Measurements from ENCODE around the gene DIRAS1. TPM values are rescaled to one million over a fixed set of nuclear protein-coding genes. Genes with fewer than 3 reads are reported as not detected.
"Not testable (repeated sequence)": the region's sequence is repeated elsewhere in the genome, so short reads cannot be mapped to it uniquely, and the experiment has no call there.

Gene DIRAS1
- total RNA-seq, 1 experiment from 2014 or later: 33.7 TPM

GRCh38 chr19:2714102-2714501 is 7.1 kb downstream of the DIRAS1 start:
- RAD21 ChIA-PET (ENCODE audit: low non-redundant PET in 1 of 2, low total read pairs in 2 of 2, uncharacterized antibody in 2 of 2, unreplicated experiment in 2 of 2); POLR2A ChIA-PET; H4K20me1 ChIP-seq (ENCODE audit: insufficient read depth); H3K27me3 ChIP-seq (ENCODE audit: insufficient read depth, low read length); H3K4me3 ChIP-seq (replicated peaks in 1 of 2; ENCODE audit: low read depth in 1 of 2, low read length in 2 of 2); intact Hi-C loops (cut with micrococcal nuclease); H3K9me2 ChIP-seq (ENCODE audit: insufficient read depth); H3K4me2 ChIP-seq (ENCODE audit: low read length); H3K27ac ChIP-seq (ENCODE audit: low read depth, low read length); CTCF ChIA-PET; H3K4me1 ChIP-seq (ENCODE audit: control insufficient read depth in 1 of 2, insufficient read depth in 2 of 2, low read length in 2 of 2); ATAC-seq; H2AFZ ChIP-seq (ENCODE audit: low read depth, low read length, poor library complexity, severe bottlenecking); H3K9ac ChIP-seq (ENCODE audit: low read length); DNase-seq (ENCODE audit: low read depth, low spot score); BruUV-seq (replicated peaks); H3K79me2 ChIP-seq (ENCODE audit: insufficient read depth, low read length); H3K36me3 ChIP-seq (ENCODE audit: control insufficient read depth in 1 of 2, insufficient read depth in 2 of 2, low read length in 2 of 2): not testable (repeated sequence)
- H3K9me3 ChIP-seq (ENCODE audit: control insufficient read depth in 1 of 2, insufficient read depth in 1 of 2, low read depth in 1 of 2, low read length in 2 of 2): peaks cover 10 to 11% of the 10 kb centered on the region in 2 experiments; a peak in 3 of 4 replicates

- H2AFZ ChIP-seq (ENCODE audit: low read depth, low read length, poor library complexity, severe bottlenecking); H4K20me1 ChIP-seq (ENCODE audit: insufficient read depth); POLR2A ChIA-PET; H3K9me2 ChIP-seq (ENCODE audit: insufficient read depth); DNase-seq (ENCODE audit: low read depth, low spot score); H3K9ac ChIP-seq (ENCODE audit: low read length); intact Hi-C loops (cut with micrococcal nuclease); H3K36me3 ChIP-seq (ENCODE audit: control insufficient read depth in 1 of 2, insufficient read depth in 2 of 2, low read length in 2 of 2); H3K27ac ChIP-seq (ENCODE audit: low read depth, low read length); H3K4me3 ChIP-seq (replicated peaks in 1 of 2; ENCODE audit: low read depth in 1 of 2, low read length in 2 of 2); RAD21 ChIA-PET (ENCODE audit: low non-redundant PET in 1 of 2, low total read pairs in 2 of 2, uncharacterized antibody in 2 of 2, unreplicated experiment in 2 of 2); ATAC-seq; H3K79me2 ChIP-seq (ENCODE audit: insufficient read depth, low read length); CTCF ChIA-PET; BruUV-seq (replicated peaks); H3K27me3 ChIP-seq (ENCODE audit: insufficient read depth, low read length); H3K4me1 ChIP-seq (ENCODE audit: control insufficient read depth in 1 of 2, insufficient read depth in 2 of 2, low read length in 2 of 2); H3K4me2 ChIP-seq (ENCODE audit: low read length): not testable (repeated sequence)
- peaks cover 10 to 11% of the 10 kb centered on the region in 2 experiments; a peak in 3 of 4 replicates for H3K9me3 ChIP-seq (ENCODE audit: control insufficient read depth in 1 of 2, insufficient read depth in 1 of 2, low read depth in 1 of 2, low read length in 2 of 2)
Measured at GRCh38 chr19:2713170-2713569, 8.0 kb downstream of the DIRAS1 start.

GRCh38 chr19:2711875-2712205 is 9.3 kb downstream of the DIRAS1 start:
- intact Hi-C loops (cut with micrococcal nuclease): no loop called here
- Histone ChIP-seq H3K4me3 (replicated peaks in 1 of 2; ENCODE audit: low read depth in 1 of 2, low read length in 2 of 2) (no peak overlapping the region), H2AFZ (ENCODE audit: low read depth, low read length, poor library complexity, severe bottlenecking) (no peak overlapping the region), H3K36me3 (ENCODE audit: control insufficient read depth in 1 of 2, insufficient read depth in 2 of 2, low read length in 2 of 2) (peaks cover 0 to 5% of the 10 kb centered on the region in 2 experiments; a peak in 2 of 4 replicates), H3K27me3 (ENCODE audit: insufficient read depth, low read length) (no peaks in the 10 kb centered on the region), H3K4me2 (ENCODE audit: low read length) (no peak overlapping the region), H3K4me1 (ENCODE audit: control insufficient read depth in 1 of 2, insufficient read depth in 2 of 2, low read length in 2 of 2) (no peaks in the 10 kb centered on the region), H3K79me2 (ENCODE audit: insufficient read depth, low read length) (no peaks in the 10 kb centered on the region), H3K9me2 (ENCODE audit: insufficient read depth) (no peaks in the 10 kb centered on the region), H3K9ac (ENCODE audit: low read length) (no peak overlapping the region), H3K27ac (ENCODE audit: low read depth, low read length) (no peak overlapping the region), H4K20me1 (ENCODE audit: insufficient read depth) (no peaks in the 10 kb centered on the region), H3K9me3 (ENCODE audit: control insufficient read depth in 1 of 2, insufficient read depth in 1 of 2, low read depth in 1 of 2, low read length in 2 of 2) (peaks cover 10 to 11% of the 10 kb centered on the region in 2 experiments; a peak in 3 of 4 replicates)
- ChIA-PET RAD21 (ENCODE audit: low non-redundant PET in 1 of 2, low total read pairs in 2 of 2, uncharacterized antibody in 2 of 2, unreplicated experiment in 2 of 2) (no interaction called here), POLR2A (no interaction called here), CTCF (no interaction called here)
- DNase-seq (ENCODE audit: low read depth, low spot score): no peak
- ATAC-seq: no peak
- no TSS peak for BruUV-seq (replicated peaks)
- TF ChIP-seq SP1 (IDR thresholded peaks at IDR 0.05; ENCODE audit: low read depth) (no peak), YY1 (IDR thresholded peaks at IDR 0.05; ENCODE audit: extremely low read depth, insufficient replicate concordance, low read depth, low read length) (no peak), ATF3 (IDR thresholded peaks at IDR 0.05) (no peak), ZBTB33 (IDR thresholded peaks at IDR 0.05; ENCODE audit: extremely low read depth, insufficient replicate concordance, low read length) (no peak), SIN3A (IDR thresholded peaks at IDR 0.05; ENCODE audit: low read depth) (no peak), MAX (IDR thresholded peaks at IDR 0.05) (no peak), RAD21 (IDR thresholded peaks at IDR 0.05; ENCODE audit: low read depth) (no peak), ELF1 (IDR thresholded peaks at IDR 0.05; ENCODE audit: borderline replicate concordance, low read depth) (no peak), CEBPB (IDR thresholded peaks at IDR 0.05; ENCODE audit: low read depth) (no peak), CTCF (IDR thresholded peaks at IDR 0.05 in 2 of 3, conservative IDR thresholded peaks at IDR 0.05 in 1 of 3; ENCODE audit: borderline replicate concordance in 1 of 3, insufficient read depth in 1 of 3, low read depth in 2 of 3, low read length in 2 of 3) (no peak)
